ENCODE results near the gene ELF5.

Gene ELF5

DNA sequence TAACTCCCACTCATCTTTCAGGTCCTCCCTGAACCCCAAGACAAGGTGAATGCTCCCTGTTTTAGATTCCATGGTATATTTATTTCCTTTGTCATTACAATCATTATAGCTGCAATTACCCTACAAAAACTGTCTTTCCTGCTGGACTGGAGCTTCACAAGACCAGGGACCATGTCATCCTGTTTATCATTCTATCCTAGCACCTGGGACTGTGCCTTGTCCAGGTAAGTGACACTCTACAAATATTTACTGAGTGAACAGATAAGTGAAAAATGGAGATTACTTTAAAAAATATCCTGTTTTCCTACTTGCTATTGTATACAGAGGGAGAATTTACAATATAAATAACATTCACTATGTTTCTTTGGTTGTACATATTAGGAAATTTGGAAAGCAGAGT, 22.5 kb upstream of the ELF5 start:
- H3K27ac ChIP-seq (ENCODE audit: low read length): no peak overlapping the region
- H3K36me3 ChIP-seq (ENCODE audit: insufficient read depth, low read depth, low read length): no peaks in the 10 kb centered on the region
- no peak overlapping the region for H3K9ac ChIP-seq (ENCODE audit: low read depth, low read length)
- H3K4me3 ChIP-seq (ENCODE audit: low read length): no peak overlapping the region
- H3K27me3 ChIP-seq (ENCODE audit: insufficient read depth, low read length): no peaks in the 10 kb centered on the region
- no peaks in the 10 kb centered on the region for H3K9me3 ChIP-seq (ENCODE audit: insufficient read depth, low read depth, low read length)
- H3K4me1 ChIP-seq (ENCODE audit: insufficient read depth, low read length): no peaks in the 10 kb centered on the region

DNA sequence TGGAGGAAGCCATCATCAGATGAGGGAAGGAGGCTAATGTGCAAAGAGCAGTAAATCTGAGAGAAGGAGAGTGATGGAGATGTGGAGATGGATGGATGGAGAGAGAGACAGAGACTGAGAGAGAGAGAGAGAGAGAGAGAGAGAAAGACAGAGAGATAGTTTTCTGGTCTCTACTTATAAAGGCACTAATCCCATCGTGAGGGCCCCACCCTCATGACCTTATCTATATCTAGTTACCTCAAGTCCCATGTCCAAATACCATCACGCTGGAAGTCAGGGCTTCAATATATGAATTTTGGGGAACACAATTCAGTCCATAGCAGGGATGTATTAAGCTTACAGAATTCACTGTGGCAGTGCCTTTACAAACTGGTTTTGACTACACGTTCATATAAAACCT, 21.2 kb upstream of the ELF5 start:
- Histone ChIP-seq H3K9ac (ENCODE audit: low read depth, low read length) (no peak overlapping the region), H3K27me3 (ENCODE audit: insufficient read depth, low read length) (no peaks in the 10 kb centered on the region), H3K4me3 (ENCODE audit: low read length) (no peak overlapping the region)

GRCh38 chr11:34531663-34532062, 18.1 kb upstream of the ELF5 start:
- Histone ChIP-seq H3K4me1 (ENCODE audit: insufficient read depth, low read length) (no peaks in the 10 kb centered on the region), H3K36me3 (ENCODE audit: insufficient read depth, low read depth, low read length) (no peaks in the 10 kb centered on the region), H3K4me3 (ENCODE audit: low read length) (no peak overlapping the region), H3K27me3 (ENCODE audit: insufficient read depth, low read length) (no peaks in the 10 kb centered on the region), H3K9ac (ENCODE audit: low read depth, low read length) (no peak overlapping the region), H3K27ac (ENCODE audit: low read length) (no peak overlapping the region), H3K9me3 (ENCODE audit: insufficient read depth, low read depth, low read length) (no peaks in the 10 kb centered on the region)

More for the DNA sequence above, 21.2 kb upstream of the ELF5 start:
- Histone ChIP-seq H3K27ac (ENCODE audit: low read length) (no peak overlapping the region), H3K4me1 (ENCODE audit: insufficient read depth, low read length) (no peaks in the 10 kb centered on the region), H3K36me3 (ENCODE audit: insufficient read depth, low read depth, low read length) (no peaks in the 10 kb centered on the region), H3K9me3 (ENCODE audit: insufficient read depth, low read depth, low read length) (no peaks in the 10 kb centered on the region)

DNA sequence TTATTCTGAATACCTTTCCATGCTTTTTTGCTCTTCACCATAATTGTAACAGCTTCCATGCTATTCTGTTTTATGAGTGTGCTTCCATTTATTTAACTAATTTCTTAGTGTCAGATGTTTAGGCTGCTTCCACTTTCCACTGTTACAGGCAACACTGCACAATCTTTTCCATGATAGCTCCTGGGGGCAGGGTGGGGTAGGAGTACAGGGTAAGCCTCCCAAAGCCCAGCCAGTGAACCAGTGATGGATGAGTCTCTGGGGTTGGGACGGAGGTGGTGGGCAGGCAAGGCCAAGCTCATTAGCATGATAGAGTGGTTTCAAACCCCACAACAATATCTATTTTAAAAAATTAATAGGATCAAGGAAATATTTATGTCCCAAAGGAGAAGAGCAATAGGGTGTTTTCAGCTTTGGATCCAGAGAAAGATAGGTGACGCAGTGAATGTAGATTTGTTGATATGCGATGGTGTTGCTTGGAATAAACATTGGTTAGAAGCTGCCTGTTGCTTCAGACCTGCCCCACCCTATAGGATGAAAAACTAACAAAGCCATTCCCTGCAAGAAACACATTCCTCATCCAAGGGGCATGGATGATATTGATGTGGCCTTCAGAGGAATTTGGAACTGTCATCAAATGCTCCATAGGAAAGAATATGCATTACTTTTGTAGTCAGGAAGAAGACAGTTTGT, 17.1 kb upstream of the ELF5 start:
- Histone ChIP-seq H3K36me3 (ENCODE audit: insufficient read depth, low read depth, low read length) (no peaks in the 10 kb centered on the region), H3K9me3 (ENCODE audit: insufficient read depth, low read depth, low read length) (no peaks in the 10 kb centered on the region), H3K4me1 (ENCODE audit: insufficient read depth, low read length) (no peaks in the 10 kb centered on the region), H3K4me3 (ENCODE audit: low read length) (no peak overlapping the region), H3K9ac (ENCODE audit: low read depth, low read length) (no peak overlapping the region), H3K27me3 (ENCODE audit: insufficient read depth, low read length) (no peaks in the 10 kb centered on the region), H3K27ac (ENCODE audit: low read length) (no peak overlapping the region)

GRCh38 chr11:34529643-34530042, 16.0 kb upstream of the ELF5 start:
- H3K27ac ChIP-seq (ENCODE audit: low read length): no peak overlapping the region
- no peaks in the 10 kb centered on the region for H3K9me3 ChIP-seq (ENCODE audit: insufficient read depth, low read depth, low read length)
- H3K27me3 ChIP-seq (ENCODE audit: insufficient read depth, low read length): no peaks in the 10 kb centered on the region
- H3K4me3 ChIP-seq (ENCODE audit: low read length): no peak overlapping the region
- no peaks in the 10 kb centered on the region for H3K36me3 ChIP-seq (ENCODE audit: insufficient read depth, low read depth, low read length)
- no peak overlapping the region for H3K9ac ChIP-seq (ENCODE audit: low read depth, low read length)
- H3K4me1 ChIP-seq (ENCODE audit: insufficient read depth, low read length): no peaks in the 10 kb centered on the region

DNA sequence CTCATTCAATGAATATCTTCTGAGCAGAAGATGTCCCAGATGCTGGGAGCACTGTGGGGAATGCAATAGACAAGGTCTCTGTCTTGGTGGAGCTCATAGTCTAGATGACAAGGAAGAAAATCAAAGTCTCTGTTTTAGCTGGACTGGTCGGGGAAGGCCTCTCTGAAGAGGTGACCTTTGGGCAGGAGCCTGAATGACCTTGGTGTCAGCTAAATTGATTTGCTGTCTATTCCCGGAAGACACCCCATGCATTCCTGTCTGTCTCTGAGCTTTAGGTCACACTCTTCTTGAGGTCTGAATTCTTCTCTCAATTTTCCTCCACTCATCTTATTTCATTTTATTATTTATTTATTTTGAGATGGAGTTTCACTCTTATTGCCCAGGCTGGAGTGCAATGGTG, 14.5 kb upstream of the ELF5 start:
- Histone ChIP-seq H3K9me3 (ENCODE audit: insufficient read depth, low read depth, low read length) (no peaks in the 10 kb centered on the region), H3K4me1 (ENCODE audit: insufficient read depth, low read length) (no peaks in the 10 kb centered on the region), H3K4me3 (ENCODE audit: low read length) (no peak overlapping the region), H3K27me3 (ENCODE audit: insufficient read depth, low read length) (no peaks in the 10 kb centered on the region), H3K27ac (ENCODE audit: low read length) (no peak overlapping the region), H3K36me3 (ENCODE audit: insufficient read depth, low read depth, low read length) (no peaks in the 10 kb centered on the region), H3K9ac (ENCODE audit: low read depth, low read length) (no peak overlapping the region)

DNA sequence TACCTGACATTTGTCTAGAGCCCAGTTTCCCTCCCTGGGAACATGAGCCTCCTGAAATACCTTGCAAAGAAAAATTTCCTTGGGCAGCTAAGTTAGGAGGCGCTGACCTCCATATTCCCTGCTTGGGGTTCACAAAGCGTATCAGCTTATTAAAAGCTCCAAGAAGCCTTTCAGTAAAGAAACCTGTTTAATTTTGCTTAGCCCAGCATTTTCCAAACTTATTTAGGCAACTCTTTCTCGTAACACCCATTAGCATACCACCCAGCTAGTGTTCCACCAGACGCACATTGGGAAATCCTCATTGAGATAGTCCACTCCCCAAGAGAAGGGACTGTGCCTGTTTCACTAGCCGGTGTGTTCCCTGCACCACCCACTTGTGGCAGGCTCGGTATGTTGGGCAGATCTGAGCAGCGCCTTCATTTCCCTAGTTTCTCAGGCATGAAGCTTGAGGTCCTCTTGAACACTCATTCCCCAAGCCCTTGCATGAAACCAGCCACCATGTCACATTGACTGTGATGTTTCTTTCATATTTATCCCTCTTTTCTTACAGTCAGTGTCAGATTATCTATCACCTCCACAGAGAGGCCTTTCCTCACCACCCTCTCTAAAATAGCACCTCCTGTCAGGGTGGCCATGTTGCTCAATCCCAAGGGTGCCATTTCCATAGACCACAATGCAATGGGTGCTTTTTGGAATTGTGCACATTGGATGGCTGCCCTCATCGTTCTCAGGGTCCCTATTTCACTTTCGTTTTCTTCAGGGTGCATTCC, 12.5 kb upstream of the ELF5 start:
- no peaks in the 10 kb centered on the region for H3K27me3 ChIP-seq (ENCODE audit: insufficient read depth, low read length)
- no peaks in the 10 kb centered on the region for H3K36me3 ChIP-seq (ENCODE audit: insufficient read depth, low read depth, low read length)
- no peak overlapping the region for H3K9ac ChIP-seq (ENCODE audit: low read depth, low read length)
- H3K4me1 ChIP-seq (ENCODE audit: insufficient read depth, low read length): no peaks in the 10 kb centered on the region
- H3K27ac ChIP-seq (ENCODE audit: low read length): no peak overlapping the region
- H3K9me3 ChIP-seq (ENCODE audit: insufficient read depth, low read depth, low read length): no peaks in the 10 kb centered on the region
- H3K4me3 ChIP-seq (ENCODE audit: low read length): no peak overlapping the region

DNA sequence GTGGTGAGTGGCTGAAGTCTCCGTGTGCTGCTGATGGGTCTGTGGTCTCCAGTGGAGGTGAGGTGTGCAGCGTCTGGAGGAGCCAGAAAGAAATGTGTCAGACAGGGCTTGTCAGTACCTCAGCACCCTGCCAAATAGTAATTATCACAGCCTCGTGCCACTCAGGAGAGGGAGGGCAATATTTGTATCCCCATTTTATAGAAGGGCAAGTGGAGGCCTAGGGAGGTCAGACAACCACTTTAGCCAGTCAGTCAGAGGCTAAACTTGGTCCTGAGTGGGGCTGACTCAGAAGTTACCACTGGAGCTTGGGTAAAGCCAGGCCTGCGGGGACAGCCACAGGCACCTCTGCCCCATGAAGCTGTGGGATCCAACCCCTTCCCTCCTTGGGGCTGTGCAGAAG, 11.5 kb upstream of the ELF5 start:
- Histone ChIP-seq H3K9ac (ENCODE audit: low read depth, low read length) (no peak overlapping the region), H3K27me3 (ENCODE audit: insufficient read depth, low read length) (no peaks in the 10 kb centered on the region)

DNA sequence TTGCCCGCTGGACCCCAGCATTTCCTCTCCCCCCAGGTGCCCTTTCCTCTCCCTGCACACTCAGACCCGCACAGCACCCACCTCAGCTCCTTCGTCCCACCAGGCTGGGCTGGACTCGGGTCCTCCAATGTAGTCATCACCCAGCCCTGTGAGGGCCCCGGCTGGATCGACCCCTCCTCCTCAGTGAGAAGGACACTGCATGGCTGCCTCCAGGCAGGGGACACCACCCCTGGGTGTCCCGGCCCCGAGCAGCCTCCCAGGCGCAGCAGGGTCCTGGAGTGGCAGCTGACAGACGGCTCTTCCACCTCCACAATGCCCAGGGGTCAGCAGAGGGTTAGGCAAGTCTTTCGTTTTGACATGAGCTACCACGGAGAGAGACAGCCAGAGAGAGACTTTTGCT, 11.1 kb upstream of the ELF5 start:
- H3K27me3 ChIP-seq (ENCODE audit: insufficient read depth, low read length): no peaks in the 10 kb centered on the region
- no peak overlapping the region for H3K4me3 ChIP-seq (ENCODE audit: low read length)
- no peaks in the 10 kb centered on the region for H3K9me3 ChIP-seq (ENCODE audit: insufficient read depth, low read depth, low read length)
- H3K4me1 ChIP-seq (ENCODE audit: insufficient read depth, low read length): no peaks in the 10 kb centered on the region
- H3K36me3 ChIP-seq (ENCODE audit: insufficient read depth, low read depth, low read length): no peaks in the 10 kb centered on the region
- H3K27ac ChIP-seq (ENCODE audit: low read length): no peak overlapping the region
- no peak overlapping the region for H3K9ac ChIP-seq (ENCODE audit: low read depth, low read length)

More for the DNA sequence above, 11.5 kb upstream of the ELF5 start:
- Histone ChIP-seq H3K4me1 (ENCODE audit: insufficient read depth, low read length) (no peaks in the 10 kb centered on the region), H3K36me3 (ENCODE audit: insufficient read depth, low read depth, low read length) (no peaks in the 10 kb centered on the region), H3K4me3 (ENCODE audit: low read length) (no peak overlapping the region), H3K27ac (ENCODE audit: low read length) (no peak overlapping the region), H3K9me3 (ENCODE audit: insufficient read depth, low read depth, low read length) (no peaks in the 10 kb centered on the region)

GRCh38 chr11:34523053-34523452, 9.5 kb upstream of the ELF5 start:
- no peaks in the 10 kb centered on the region for H3K36me3 ChIP-seq (ENCODE audit: insufficient read depth, low read depth, low read length)
- H3K27ac ChIP-seq (ENCODE audit: low read length): no peak overlapping the region
- no peaks in the 10 kb centered on the region for H3K4me1 ChIP-seq (ENCODE audit: insufficient read depth, low read length)
- no peak overlapping the region for H3K4me3 ChIP-seq (ENCODE audit: low read length)
- no peaks in the 10 kb centered on the region for H3K27me3 ChIP-seq (ENCODE audit: insufficient read depth, low read length)
- H3K9me3 ChIP-seq (ENCODE audit: insufficient read depth, low read depth, low read length): no peaks in the 10 kb centered on the region
- no peak overlapping the region for H3K9ac ChIP-seq (ENCODE audit: low read depth, low read length)

- Histone ChIP-seq H3K4me1 (ENCODE audit: insufficient read depth, low read length) (no peaks in the 10 kb centered on the region), H3K4me3 (ENCODE audit: low read length) (no peak overlapping the region), H3K9me3 (ENCODE audit: insufficient read depth, low read depth, low read length) (no peaks in the 10 kb centered on the region), H3K36me3 (ENCODE audit: insufficient read depth, low read depth, low read length) (no peaks in the 10 kb centered on the region), H3K9ac (ENCODE audit: low read depth, low read length) (no peak overlapping the region), H3K27ac (ENCODE audit: low read length) (no peak overlapping the region), H3K27me3 (ENCODE audit: insufficient read depth, low read length) (no peaks in the 10 kb centered on the region)
Measured at GRCh38 chr11:34522188-34522587, 8.6 kb upstream of the ELF5 start.

- Histone ChIP-seq H3K4me1 (ENCODE audit: insufficient read depth, low read length) (no peaks in the 10 kb centered on the region), H3K36me3 (ENCODE audit: insufficient read depth, low read depth, low read length) (no peaks in the 10 kb centered on the region), H3K27ac (ENCODE audit: low read length) (no peak overlapping the region), H3K9ac (ENCODE audit: low read depth, low read length) (no peak overlapping the region), H3K27me3 (ENCODE audit: insufficient read depth, low read length) (no peaks in the 10 kb centered on the region), H3K9me3 (ENCODE audit: insufficient read depth, low read depth, low read length) (no peaks in the 10 kb centered on the region), H3K4me3 (ENCODE audit: low read length) (no peak overlapping the region)
Measured at GRCh38 chr11:34521265-34521664, 7.7 kb upstream of the ELF5 start.
